Measurements from ENCODE around the gene DCAF4L1. TPM values are rescaled to one million over a fixed set of nuclear protein-coding genes. Genes with fewer than 3 reads are reported as not detected.

DCAF4L1 gene, protein sequence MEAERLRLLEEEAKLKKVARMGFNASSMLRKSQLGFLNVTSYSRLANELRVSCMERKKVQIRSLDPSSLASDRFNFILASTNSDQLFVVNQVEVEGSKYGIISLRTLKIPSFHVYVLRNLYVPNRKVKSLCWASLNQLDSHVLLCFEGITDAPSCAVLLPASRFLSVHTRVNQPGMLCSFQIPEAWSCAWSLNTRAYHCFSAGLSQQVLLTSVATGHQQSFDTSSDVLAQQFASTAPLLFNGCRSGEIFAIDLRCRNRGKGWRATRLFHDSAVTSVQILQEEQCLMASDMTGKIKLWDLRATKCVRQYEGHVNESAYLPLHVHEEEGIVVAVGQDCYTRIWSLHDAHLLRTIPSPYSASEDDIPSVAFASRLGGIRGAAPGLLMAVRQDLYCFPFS
- under 1 TPM; 0.26 to 0.27 TPM for total RNA-seq

DNA sequence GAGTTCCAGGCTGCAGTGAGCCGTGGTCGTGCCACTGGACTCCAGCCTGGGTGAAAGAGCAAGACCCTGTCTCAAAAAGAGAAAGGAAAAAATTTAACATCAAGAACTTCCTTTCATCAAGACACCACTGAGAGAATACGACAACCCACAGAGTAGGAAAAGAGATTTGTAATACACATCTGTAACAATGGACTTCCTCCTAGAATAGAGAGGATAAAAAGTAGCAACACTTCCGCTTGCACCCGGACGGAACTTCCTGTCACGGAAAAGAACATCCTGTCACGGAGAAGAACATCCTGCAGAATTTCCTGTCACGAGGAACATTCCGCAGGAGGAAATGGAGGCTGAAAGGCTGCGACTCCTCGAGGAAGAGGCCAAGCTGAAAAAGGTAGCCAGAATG, at the start of gene DCAF4L1:
DCAF4L1 (plus strand) TSS at position 301 of the 400 bp plus-strand sequence; CDS start at position 338, 37 bp downstream.
- H3K4me1 Mint-ChIP-seq: peaks cover 2% of the 10 kb centered on the region
- peaks cover 4% of the 10 kb centered on the region for H3K27me3 Mint-ChIP-seq
- no peaks in the 10 kb centered on the region for H3K36me3 Mint-ChIP-seq
- no peaks in the 10 kb centered on the region for H3K9me3 Mint-ChIP-seq
- no peak within 1 kb of the TSS for H3K4me3 Mint-ChIP-seq
- no peak within 1 kb of the TSS for H3K27ac Mint-ChIP-seq
- no peak for DNase-seq

DNA sequence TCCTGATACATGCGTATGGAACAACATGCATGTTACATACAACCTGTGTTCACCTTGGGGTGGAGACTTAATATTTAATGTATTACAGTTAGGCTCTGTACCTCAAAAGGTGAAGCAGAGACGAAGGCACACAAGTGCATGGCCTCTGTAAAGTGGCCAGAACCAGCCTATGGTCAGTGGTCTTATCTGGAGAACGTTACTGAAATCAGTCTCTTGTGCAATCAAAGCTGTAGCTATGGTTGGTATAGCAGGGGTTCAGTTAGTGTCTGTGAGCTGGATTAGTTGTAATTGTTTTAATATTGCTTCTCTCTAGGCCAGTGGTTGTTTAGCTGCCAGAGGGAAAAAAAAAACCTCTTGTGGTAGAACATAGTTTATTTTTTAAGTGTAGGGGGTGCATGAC, 48.6 kb upstream of the DCAF4L1 start:
- H3K9me3 Mint-ChIP-seq: no peaks in the 10 kb centered on the region
- H3K4me3 Mint-ChIP-seq: no peak overlapping the region
- no peaks in the 10 kb centered on the region for H3K27me3 Mint-ChIP-seq
- DNase-seq: no peak
- peaks cover 18% of the 10 kb centered on the region for H3K36me3 Mint-ChIP-seq
- peaks cover 27% of the 10 kb centered on the region for H3K4me1 Mint-ChIP-seq
- H3K27ac Mint-ChIP-seq: no peak overlapping the region

GRCh38 chr4:41933997-41934503, 47.5 kb upstream of the DCAF4L1 start:
- no peaks in the 10 kb centered on the region for H3K9me3 Mint-ChIP-seq
- peaks cover 18% of the 10 kb centered on the region for H3K36me3 Mint-ChIP-seq
- H3K27ac Mint-ChIP-seq: peak overlapping the region; percentile 97
- H3K4me3 Mint-ChIP-seq: peak overlapping the region; percentile 99
- no peaks in the 10 kb centered on the region for H3K27me3 Mint-ChIP-seq
- DNase-seq: no peak
- H3K4me1 Mint-ChIP-seq: peaks cover 32% of the 10 kb centered on the region

- peak overlapping the region; percentile 99 for H3K4me3 Mint-ChIP-seq
- H3K4me1 Mint-ChIP-seq: peaks cover 32% of the 10 kb centered on the region
- peak overlapping the region; percentile 97 for H3K27ac Mint-ChIP-seq
- no peaks in the 10 kb centered on the region for H3K27me3 Mint-ChIP-seq
- H3K9me3 Mint-ChIP-seq: no peaks in the 10 kb centered on the region
- H3K36me3 Mint-ChIP-seq: peaks cover 19% of the 10 kb centered on the region
- DNase-seq: no peak
These were observed 47.0 kb upstream of the DCAF4L1 start for GRCh38 chr4:41934514-41934900.

DNA sequence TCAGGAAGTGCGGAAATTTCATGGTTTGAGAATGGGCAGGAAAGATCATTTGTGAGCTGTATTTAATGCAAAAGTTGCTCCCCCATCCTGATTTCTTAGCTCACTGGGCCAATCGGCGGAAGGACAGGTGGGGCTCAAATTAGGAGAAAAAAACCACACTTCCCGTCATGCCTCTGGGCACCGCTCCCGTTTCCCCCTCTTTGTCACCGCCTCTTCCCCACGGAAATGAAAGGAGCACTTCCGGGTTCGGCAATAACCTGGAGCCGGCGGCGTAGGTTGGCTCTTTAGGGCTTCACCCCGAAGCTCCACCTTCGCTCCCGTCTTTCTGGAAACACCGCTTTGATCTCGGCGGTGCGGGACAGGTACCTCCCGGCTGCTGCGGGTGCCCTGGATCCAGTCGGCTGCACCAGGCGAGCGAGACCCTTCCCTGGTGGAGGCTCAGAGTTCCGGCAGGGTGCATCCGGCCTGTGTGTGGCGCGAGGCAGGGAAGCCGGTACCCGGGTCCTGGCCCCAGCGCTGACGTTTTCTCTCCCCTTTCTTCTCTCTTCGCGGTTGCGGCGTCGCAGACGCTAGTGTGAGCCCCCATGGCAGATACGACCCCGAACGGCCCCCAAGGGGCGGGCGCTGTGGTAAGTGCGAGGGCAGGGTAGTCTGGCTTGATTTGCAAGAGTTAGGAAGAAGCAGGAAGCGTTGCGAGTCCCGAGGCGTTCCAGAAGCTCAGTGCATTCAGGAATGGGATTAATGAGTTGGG, 46.5 kb upstream of the DCAF4L1 start, which contains the start of gene TMEM33:
TMEM33 (plus strand) TSS at position 529 of the 751 bp plus-strand sequence; CDS start at position 585, 56 bp downstream.
- Mint-ChIP-seq H3K4me3 (peak within 1 kb of the TSS; percentile 99), H3K4me1 (peaks cover 36% of the 10 kb centered on the region), H3K36me3 (peaks cover 24% of the 10 kb centered on the region), H3K9me3 (no peaks in the 10 kb centered on the region), H3K27ac (peak within 1 kb of the TSS; percentile 97), H3K27me3 (no peaks in the 10 kb centered on the region)
- peak; percentile 78 for DNase-seq

DNA sequence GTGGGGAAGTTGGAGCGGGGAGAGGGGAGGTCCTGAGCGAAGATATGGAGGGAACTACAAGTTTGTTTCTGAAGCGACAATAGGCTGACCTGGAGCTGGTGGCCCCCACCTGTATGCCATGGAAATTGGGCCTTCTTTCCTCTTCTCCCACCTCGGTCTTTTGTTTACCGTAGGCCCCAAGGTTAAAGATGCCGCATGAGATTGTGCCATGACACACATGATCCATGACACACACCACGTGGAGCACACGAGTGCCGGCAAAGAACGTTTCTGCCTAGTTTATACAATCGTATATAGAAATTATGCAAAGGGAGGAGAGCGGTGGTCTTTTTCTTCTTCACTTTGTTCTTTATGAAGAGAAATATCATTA, 45.9 kb upstream of the DCAF4L1 start:
- Mint-ChIP-seq H3K4me1 (peaks cover 37% of the 10 kb centered on the region), H3K27me3 (no peaks in the 10 kb centered on the region), H3K27ac (peak overlapping the region; percentile 97), H3K36me3 (peaks cover 24% of the 10 kb centered on the region), H3K9me3 (no peaks in the 10 kb centered on the region), H3K4me3 (peak overlapping the region; percentile 99)
- peak; percentile 29 for DNase-seq

- H3K27me3 Mint-ChIP-seq: no peaks in the 10 kb centered on the region
- H3K27ac Mint-ChIP-seq: no peak overlapping the region
- no peaks in the 10 kb centered on the region for H3K9me3 Mint-ChIP-seq
- DNase-seq: no peak
- H3K4me1 Mint-ChIP-seq: peaks cover 43% of the 10 kb centered on the region
- H3K36me3 Mint-ChIP-seq: peaks cover 29% of the 10 kb centered on the region
- H3K4me3 Mint-ChIP-seq: no peak overlapping the region
These were observed 42.4 kb upstream of the DCAF4L1 start for GRCh38 chr4:41939016-41939626.

DNA sequence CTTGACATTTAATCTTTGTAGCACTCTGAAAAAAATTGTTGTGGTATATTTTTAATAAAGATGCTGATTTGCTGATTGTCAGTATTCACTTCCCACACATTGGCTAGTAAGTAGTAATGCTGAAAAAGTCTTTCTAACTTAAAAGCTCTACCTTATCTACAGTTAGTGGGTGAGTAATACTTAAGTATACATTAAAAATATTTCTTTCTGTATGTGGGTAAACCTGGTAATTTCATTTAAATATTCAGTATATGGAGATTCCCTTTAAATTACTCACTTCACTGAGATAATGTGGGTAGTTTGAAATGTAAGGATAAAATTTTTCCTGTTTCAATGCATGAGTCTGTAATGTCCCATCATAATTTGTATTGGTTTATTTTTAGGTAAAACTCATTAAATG, 40.7 kb upstream of the DCAF4L1 start:
- no peak overlapping the region for H3K27ac Mint-ChIP-seq
- peaks cover 26% of the 10 kb centered on the region for H3K36me3 Mint-ChIP-seq
- H3K27me3 Mint-ChIP-seq: no peaks in the 10 kb centered on the region
- H3K4me3 Mint-ChIP-seq: no peak overlapping the region
- DNase-seq: no peak
- peaks cover 39% of the 10 kb centered on the region for H3K4me1 Mint-ChIP-seq
- H3K9me3 Mint-ChIP-seq: no peaks in the 10 kb centered on the region

DNA sequence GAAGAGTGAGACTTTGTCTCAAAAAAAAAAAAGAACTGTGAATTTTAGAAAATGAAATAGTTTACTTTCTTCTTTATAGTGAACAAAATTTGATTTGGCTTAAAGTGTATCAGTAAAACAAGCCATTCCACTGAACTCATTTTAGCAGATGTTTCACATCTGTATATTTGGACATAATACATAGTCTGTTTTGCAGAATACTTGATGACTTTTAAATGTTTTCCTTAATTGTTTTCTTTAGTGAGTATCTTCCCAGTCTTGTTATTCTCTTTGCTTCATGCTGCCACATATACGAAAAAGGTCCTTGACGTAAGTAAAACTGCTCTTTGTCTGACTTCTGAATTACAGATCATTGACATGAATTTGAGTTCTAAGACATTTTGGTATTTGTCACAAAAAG, 38.0 kb upstream of the DCAF4L1 start:
- no peak overlapping the region for H3K27ac Mint-ChIP-seq
- no peaks in the 10 kb centered on the region for H3K9me3 Mint-ChIP-seq
- no peaks in the 10 kb centered on the region for H3K27me3 Mint-ChIP-seq
- no peak for DNase-seq
- peaks cover 23% of the 10 kb centered on the region for H3K36me3 Mint-ChIP-seq
- H3K4me3 Mint-ChIP-seq: no peak overlapping the region
- peaks cover 25% of the 10 kb centered on the region for H3K4me1 Mint-ChIP-seq

DNA sequence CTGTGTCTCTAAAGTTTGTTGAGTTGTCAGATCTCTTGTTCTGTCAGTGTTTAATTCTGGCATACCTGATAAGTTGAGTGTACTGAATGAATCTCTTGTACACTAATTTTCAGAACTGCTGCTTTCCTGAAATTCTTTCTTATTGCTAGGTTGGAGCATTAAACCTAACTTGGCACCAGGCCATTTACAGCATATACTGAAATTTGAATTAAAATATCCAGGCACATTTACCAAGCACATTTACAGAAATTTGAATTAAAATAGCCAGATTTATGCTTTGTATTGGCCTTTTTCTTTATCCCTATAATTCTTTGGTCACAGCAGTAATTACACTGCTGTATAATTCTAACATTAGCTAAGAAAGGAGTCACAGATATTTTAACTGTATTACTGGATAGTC, 37.5 kb upstream of the DCAF4L1 start:
- no peak overlapping the region for H3K4me3 Mint-ChIP-seq
- H3K36me3 Mint-ChIP-seq: peaks cover 24% of the 10 kb centered on the region
- no peaks in the 10 kb centered on the region for H3K27me3 Mint-ChIP-seq
- no peaks in the 10 kb centered on the region for H3K9me3 Mint-ChIP-seq
- peaks cover 22% of the 10 kb centered on the region for H3K4me1 Mint-ChIP-seq
- no peak overlapping the region for H3K27ac Mint-ChIP-seq
- no peak for DNase-seq

DNA sequence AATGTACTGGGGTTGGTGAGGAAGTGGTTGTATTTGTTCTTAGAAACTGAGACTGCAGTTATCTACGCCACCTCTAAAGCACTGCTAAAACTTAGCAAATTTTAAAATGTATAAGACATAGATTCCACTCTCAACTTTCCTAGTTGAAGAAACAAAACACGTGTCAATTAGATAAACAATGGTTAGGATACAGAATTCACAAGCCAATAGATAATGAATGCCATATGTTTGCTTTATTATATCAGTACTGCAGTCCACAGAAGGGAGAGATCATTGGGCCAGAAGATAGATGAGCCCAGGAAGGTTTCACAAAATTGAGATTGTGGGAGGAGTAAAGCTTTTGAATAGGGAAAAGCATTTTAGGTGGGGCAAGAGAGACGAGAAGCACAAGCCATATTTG, 32.0 kb upstream of the DCAF4L1 start:
- Mint-ChIP-seq H3K4me3 (no peak overlapping the region), H3K36me3 (peaks cover 39% of the 10 kb centered on the region), H3K4me1 (peaks cover 9% of the 10 kb centered on the region), H3K9me3 (no peaks in the 10 kb centered on the region), H3K27me3 (no peaks in the 10 kb centered on the region), H3K27ac (peak overlapping the region; percentile 35)
- DNase-seq: no peak

DNA sequence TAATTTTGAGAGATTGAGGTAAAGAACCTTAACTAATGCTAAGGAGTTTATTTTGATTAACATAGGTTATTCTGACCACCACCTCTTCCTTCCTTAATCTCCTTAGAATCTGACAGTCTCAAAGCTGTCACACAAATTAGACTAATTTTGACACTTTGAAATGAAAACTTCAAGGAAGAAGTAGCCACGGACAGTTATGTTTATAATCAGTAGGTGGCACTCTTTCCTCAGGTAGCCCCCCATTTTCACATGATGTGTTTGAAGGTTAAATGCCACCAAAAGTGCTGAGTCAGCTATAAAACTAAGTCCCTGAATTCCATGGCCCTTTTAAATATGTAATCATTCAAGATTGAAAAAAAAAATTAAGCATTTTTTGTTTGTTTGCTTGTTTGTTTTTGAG, 23.9 kb upstream of the DCAF4L1 start:
- H3K9me3 Mint-ChIP-seq: no peaks in the 10 kb centered on the region
- no peaks in the 10 kb centered on the region for H3K4me1 Mint-ChIP-seq
- no peak overlapping the region for H3K27ac Mint-ChIP-seq
- H3K4me3 Mint-ChIP-seq: no peak overlapping the region
- H3K36me3 Mint-ChIP-seq: peaks cover 10% of the 10 kb centered on the region
- no peak for DNase-seq
- no peaks in the 10 kb centered on the region for H3K27me3 Mint-ChIP-seq

DNA sequence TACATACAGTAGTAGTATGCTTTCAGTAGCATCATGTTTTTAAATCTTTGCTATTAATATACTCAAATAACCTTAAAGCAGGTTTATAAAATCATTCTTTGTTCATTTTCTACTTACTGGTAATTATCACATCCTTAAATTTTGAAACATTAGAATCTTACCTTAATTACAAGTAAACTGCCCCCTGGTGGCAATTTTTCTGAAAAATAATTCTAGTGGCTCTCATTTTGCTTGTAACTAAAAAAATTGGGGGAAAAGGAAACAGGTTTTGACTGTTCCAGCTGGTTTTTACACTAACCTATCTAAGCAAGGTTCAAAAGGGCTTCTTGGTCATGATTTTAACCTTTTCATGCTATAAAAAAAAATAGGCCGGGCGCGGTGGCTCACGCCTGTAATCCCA, 18.5 kb upstream of the DCAF4L1 start:
- peaks cover under 1% of the 10 kb centered on the region for H3K9me3 Mint-ChIP-seq
- no peak overlapping the region for H3K27ac Mint-ChIP-seq
- H3K27me3 Mint-ChIP-seq: no peaks in the 10 kb centered on the region
- DNase-seq: no peak
- no peak overlapping the region for H3K4me3 Mint-ChIP-seq
- H3K36me3 Mint-ChIP-seq: peaks cover 4% of the 10 kb centered on the region
- no peaks in the 10 kb centered on the region for H3K4me1 Mint-ChIP-seq

- peaks cover 11% of the 10 kb centered on the region for H3K9me3 Mint-ChIP-seq
- no peaks in the 10 kb centered on the region for H3K4me1 Mint-ChIP-seq
- peaks cover 6% of the 10 kb centered on the region for H3K36me3 Mint-ChIP-seq
- DNase-seq: no peak
- H3K4me3 Mint-ChIP-seq: no peak overlapping the region
- no peaks in the 10 kb centered on the region for H3K27me3 Mint-ChIP-seq
- no peak overlapping the region for H3K27ac Mint-ChIP-seq
These were observed 17.2 kb upstream of the DCAF4L1 start for GRCh38 chr4:41964401-41964800.

- Mint-ChIP-seq H3K4me3 (no peak overlapping the region), H3K9me3 (peaks cover 12% of the 10 kb centered on the region), H3K4me1 (no peaks in the 10 kb centered on the region), H3K36me3 (peaks cover 6% of the 10 kb centered on the region), H3K27me3 (peaks cover 5% of the 10 kb centered on the region), H3K27ac (no peak overlapping the region)
- DNase-seq: no peak
These were observed 14.2 kb upstream of the DCAF4L1 start for GRCh38 chr4:41967392-41967791.
